HG02973 (cell line): ENCODE measurements around the gene FLVCR2.

Experiments
- ATAC-seq: cut with Tn5 transposase; IDR thresholded peaks from one replicate; pipeline ENCODE4 v1.9.1; 2021; ENCODE audit warnings: moderate library complexity; ENCODE audit not compliant: unreplicated experiment

The FLVCR2 gene

GRCh38 chr14:75578102-75578785, at the start of gene FLVCR2:
Gene FLVCR2 (plus strand): TSS chr14:75578620. CDS start chr14:75578973, 353 bp downstream.
- peak; percentile 38 for ATAC-seq

- no peak for ATAC-seq
These were observed 47.2 kb upstream of the FLVCR2 start for GRCh38 chr14:75531256-75531655.

GRCh38 chr14:75531660-75532317, 46.6 kb upstream of the FLVCR2 start:
- no peak for ATAC-seq

GRCh38 chr14:75533791-75534555, 44.4 kb upstream of the FLVCR2 start:
- ATAC-seq: no peak

- no peak for ATAC-seq
These were observed 43.1 kb upstream of the FLVCR2 start for GRCh38 chr14:75535164-75535898.

GRCh38 chr14:75537071-75537470, 41.3 kb upstream of the FLVCR2 start:
- no peak for ATAC-seq

- no peak for ATAC-seq
These were observed 39.3 kb upstream of the FLVCR2 start for GRCh38 chr14:75539162-75539560.

- peak; percentile 55 for ATAC-seq
These were observed 38.6 kb upstream of the FLVCR2 start for GRCh38 chr14:75539561-75540478.

GRCh38 chr14:75540479-75540851, 38.0 kb upstream of the FLVCR2 start:
- ATAC-seq: no peak

- peak; percentile 46 for ATAC-seq
These were observed 35.8 kb upstream of the FLVCR2 start for GRCh38 chr14:75542588-75543091.

- peak; percentile 1 for ATAC-seq
These were observed 35.2 kb upstream of the FLVCR2 start for GRCh38 chr14:75543253-75543652.

GRCh38 chr14:75543786-75544185, 34.6 kb upstream of the FLVCR2 start:
- no peak for ATAC-seq

GRCh38 chr14:75545907-75546306, 32.5 kb upstream of the FLVCR2 start:
- ATAC-seq: no peak

GRCh38 chr14:75547552-75548250, 30.7 kb upstream of the FLVCR2 start:
- ATAC-seq: no peak

- no peak for ATAC-seq
These were observed 29.9 kb upstream of the FLVCR2 start for GRCh38 chr14:75548544-75548943.

- peak; percentile 53 for ATAC-seq
These were observed 29.3 kb upstream of the FLVCR2 start for GRCh38 chr14:75549169-75549568.

- ATAC-seq: no peak
These were observed 27.4 kb upstream of the FLVCR2 start for GRCh38 chr14:75551021-75551420.

- no peak for ATAC-seq
These were observed 25.3 kb upstream of the FLVCR2 start for GRCh38 chr14:75553157-75553556.

GRCh38 chr14:75553761-75554364, 24.6 kb upstream of the FLVCR2 start:
- ATAC-seq: no peak
